ENCODE results near the gene CYP1B1. TPM values are rescaled to one million over a fixed set of nuclear protein-coding genes. Genes with fewer than 3 reads are reported as not detected.
"Not testable (repeated sequence)": the region's sequence is repeated elsewhere in the genome, so short reads cannot be mapped to it uniquely, and the experiment has no call there.

The CYP1B1 gene
- total RNA-seq, 1 experiment from 2014 or later, result 1.3 TPM

- no peaks in the 10 kb centered on the region for H3K27me3 Mint-ChIP-seq (ENCODE audit: insufficient read depth, unreplicated experiment)
Observed at GRCh38 chr2:38091760-38092159, 15.8 kb upstream of the CYP1B1 start.

GRCh38 chr2:38090928-38091327 lies 15.0 kb upstream of the CYP1B1 start:
- Mint-ChIP-seq H3K4me3 (ENCODE audit: unreplicated experiment) (no peak overlapping the region), H3K9me3 (ENCODE audit: unreplicated experiment) (no peaks in the 10 kb centered on the region), H3K27me3 (ENCODE audit: insufficient read depth, unreplicated experiment) (no peaks in the 10 kb centered on the region), H3K4me1 (ENCODE audit: low read depth, unreplicated experiment) (peaks cover 19% of the 10 kb centered on the region), H3K27ac (ENCODE audit: unreplicated experiment) (no peak overlapping the region), H3K36me3 (ENCODE audit: insufficient read depth, unreplicated experiment) (peaks cover 2% of the 10 kb centered on the region)
- no peak overlapping the region for H3K4me3 ChIP-seq (ENCODE audit: low read depth, low read length)
- no peak for DNase-seq
- no peaks in the 10 kb centered on the region for H3K9me3 ChIP-seq
- peaks cover 14% of the 10 kb centered on the region for H3K4me1 ChIP-seq
- CTCF ChIA-PET, result no interaction called here
- POLR2A ChIA-PET, result no interaction called here
- no peak for TF ChIP-seq CTCF (IDR thresholded peaks at IDR 0.05; ENCODE audit: insufficient read depth in 1 of 2, low read depth in 1 of 2, low read length in 1 of 2, severe bottlenecking in 1 of 2, unreplicated experiment in 1 of 2)
- H3K27me3 ChIP-seq (replicated peaks; ENCODE audit: control insufficient read depth, insufficient read depth, low read length), result no peaks in the 10 kb centered on the region
- intact Hi-C loops (cut with micrococcal nuclease; ENCODE audit: unreplicated experiment), result no loop called here
- no peaks in the 10 kb centered on the region for H3K36me3 ChIP-seq (ENCODE audit: control insufficient read depth, insufficient read depth, low read length)
- BruUV-seq (replicated peaks), result no TSS peak

More at GRCh38 chr2:38091760-38092159, 15.8 kb upstream of the CYP1B1 start:
- H3K4me1 ChIP-seq, result peaks cover 21% of the 10 kb centered on the region
- no peak overlapping the region for H3K4me3 ChIP-seq (ENCODE audit: low read depth, low read length)
- no peaks in the 10 kb centered on the region for H3K36me3 ChIP-seq (ENCODE audit: control insufficient read depth, insufficient read depth, low read length)
- no peak for DNase-seq
- TF ChIP-seq CTCF (IDR thresholded peaks at IDR 0.05; ENCODE audit: insufficient read depth in 1 of 2, low read depth in 1 of 2, low read length in 1 of 2, severe bottlenecking in 1 of 2, unreplicated experiment in 1 of 2), result no peak
- no peaks in the 10 kb centered on the region for H3K27me3 ChIP-seq (replicated peaks; ENCODE audit: control insufficient read depth, insufficient read depth, low read length)
- POLR2A ChIA-PET, result no interaction called here
- peak overlapping the region; percentile 42 for H3K27ac Mint-ChIP-seq (ENCODE audit: unreplicated experiment)
- intact Hi-C loops (cut with micrococcal nuclease; ENCODE audit: unreplicated experiment), result no loop called here
- H3K36me3 Mint-ChIP-seq (ENCODE audit: insufficient read depth, unreplicated experiment), result peaks cover 7% of the 10 kb centered on the region
- H3K9me3 Mint-ChIP-seq (ENCODE audit: unreplicated experiment), result no peaks in the 10 kb centered on the region
- no TSS peak for BruUV-seq (replicated peaks)
- H3K9me3 ChIP-seq, result no peaks in the 10 kb centered on the region
- CTCF ChIA-PET, result interaction anchor here (0.6 to 1.0 kb wide), 3 partner anchors 15 to 183 kb away, joined by 3 to 4 read pairs (median 3); partner anchors contain the start of gene CYP1B1
- peaks cover 23% of the 10 kb centered on the region for H3K4me1 Mint-ChIP-seq (ENCODE audit: low read depth, unreplicated experiment)
- H3K4me3 Mint-ChIP-seq (ENCODE audit: unreplicated experiment), result no peak overlapping the region

GRCh38 chr2:38090212-38090611 lies 14.3 kb upstream of the CYP1B1 start:
- H3K27me3 Mint-ChIP-seq (ENCODE audit: insufficient read depth, unreplicated experiment); intact Hi-C loops (cut with micrococcal nuclease; ENCODE audit: unreplicated experiment); H3K36me3 ChIP-seq (ENCODE audit: control insufficient read depth, insufficient read depth, low read length); BruUV-seq (replicated peaks); POLR2A ChIA-PET; H3K36me3 Mint-ChIP-seq (ENCODE audit: insufficient read depth, unreplicated experiment); H3K9me3 ChIP-seq; H3K4me1 ChIP-seq; H3K4me3 ChIP-seq (ENCODE audit: low read depth, low read length); H3K27ac Mint-ChIP-seq (ENCODE audit: unreplicated experiment); H3K27me3 ChIP-seq (replicated peaks; ENCODE audit: control insufficient read depth, insufficient read depth, low read length); DNase-seq; H3K9me3 Mint-ChIP-seq (ENCODE audit: unreplicated experiment); H3K4me3 Mint-ChIP-seq (ENCODE audit: unreplicated experiment); CTCF ChIA-PET: not testable (repeated sequence)
- peaks cover 16% of the 10 kb centered on the region for H3K4me1 Mint-ChIP-seq (ENCODE audit: low read depth, unreplicated experiment)

- CTCF ChIA-PET, result interaction anchor here (0.6 kb wide), 1 partner anchor 10 kb away, joined by 7 read pairs; no protein-coding TSS in a partner anchor
- H3K36me3 Mint-ChIP-seq (ENCODE audit: insufficient read depth, unreplicated experiment); POLR2A ChIA-PET; H3K4me3 ChIP-seq (ENCODE audit: low read depth, low read length); H3K4me1 ChIP-seq; H3K9me3 Mint-ChIP-seq (ENCODE audit: unreplicated experiment); H3K27ac Mint-ChIP-seq (ENCODE audit: unreplicated experiment); intact Hi-C loops (cut with micrococcal nuclease; ENCODE audit: unreplicated experiment); BruUV-seq (replicated peaks); H3K27me3 ChIP-seq (replicated peaks; ENCODE audit: control insufficient read depth, insufficient read depth, low read length); H3K36me3 ChIP-seq (ENCODE audit: control insufficient read depth, insufficient read depth, low read length); H3K27me3 Mint-ChIP-seq (ENCODE audit: insufficient read depth, unreplicated experiment); H3K9me3 ChIP-seq; DNase-seq: not testable (repeated sequence)
- Mint-ChIP-seq H3K4me3 (ENCODE audit: unreplicated experiment) (peak overlapping the region; percentile 6), H3K4me1 (ENCODE audit: low read depth, unreplicated experiment) (peaks cover 41% of the 10 kb centered on the region)
Observed at GRCh38 chr2:38085998-38086698, 10.2 kb upstream of the CYP1B1 start.

- POLR2A ChIA-PET; H3K9me3 Mint-ChIP-seq (ENCODE audit: unreplicated experiment); DNase-seq; H3K36me3 Mint-ChIP-seq (ENCODE audit: insufficient read depth, unreplicated experiment); H3K27me3 Mint-ChIP-seq (ENCODE audit: insufficient read depth, unreplicated experiment); BruUV-seq (replicated peaks); H3K4me3 ChIP-seq (ENCODE audit: low read depth, low read length); H3K27me3 ChIP-seq (replicated peaks; ENCODE audit: control insufficient read depth, insufficient read depth, low read length); H3K36me3 ChIP-seq (ENCODE audit: control insufficient read depth, insufficient read depth, low read length); CTCF ChIA-PET; intact Hi-C loops (cut with micrococcal nuclease; ENCODE audit: unreplicated experiment); H3K9me3 ChIP-seq: not testable (repeated sequence)
- peak overlapping the region; percentile 30 for H3K4me3 Mint-ChIP-seq (ENCODE audit: unreplicated experiment)
- H3K27ac Mint-ChIP-seq (ENCODE audit: unreplicated experiment), result peak overlapping the region; percentile 48
- H3K4me1 Mint-ChIP-seq (ENCODE audit: low read depth, unreplicated experiment), result peaks cover 57% of the 10 kb centered on the region
- H3K4me1 ChIP-seq, result peaks cover 12% of the 10 kb centered on the region
Observed at GRCh38 chr2:38084556-38084955, 8.6 kb upstream of the CYP1B1 start.

- BruUV-seq (replicated peaks); H3K27me3 ChIP-seq (replicated peaks; ENCODE audit: control insufficient read depth, insufficient read depth, low read length); H3K9me3 ChIP-seq; H3K27ac Mint-ChIP-seq (ENCODE audit: unreplicated experiment); intact Hi-C loops (cut with micrococcal nuclease; ENCODE audit: unreplicated experiment); H3K9me3 Mint-ChIP-seq (ENCODE audit: unreplicated experiment); DNase-seq; POLR2A ChIA-PET; H3K4me3 ChIP-seq (ENCODE audit: low read depth, low read length); H3K36me3 ChIP-seq (ENCODE audit: control insufficient read depth, insufficient read depth, low read length); CTCF ChIA-PET; H3K27me3 Mint-ChIP-seq (ENCODE audit: insufficient read depth, unreplicated experiment); H3K36me3 Mint-ChIP-seq (ENCODE audit: insufficient read depth, unreplicated experiment); H3K4me3 Mint-ChIP-seq (ENCODE audit: unreplicated experiment): not testable (repeated sequence)
- H3K4me1 Mint-ChIP-seq (ENCODE audit: low read depth, unreplicated experiment), result peaks cover 66% of the 10 kb centered on the region
- H3K4me1 ChIP-seq, result peaks cover 24% of the 10 kb centered on the region
Observed at GRCh38 chr2:38082727-38083126, 6.8 kb upstream of the CYP1B1 start.
